ENCODE results near the gene ATP8A2.

ATP8A2 gene

DNA sequence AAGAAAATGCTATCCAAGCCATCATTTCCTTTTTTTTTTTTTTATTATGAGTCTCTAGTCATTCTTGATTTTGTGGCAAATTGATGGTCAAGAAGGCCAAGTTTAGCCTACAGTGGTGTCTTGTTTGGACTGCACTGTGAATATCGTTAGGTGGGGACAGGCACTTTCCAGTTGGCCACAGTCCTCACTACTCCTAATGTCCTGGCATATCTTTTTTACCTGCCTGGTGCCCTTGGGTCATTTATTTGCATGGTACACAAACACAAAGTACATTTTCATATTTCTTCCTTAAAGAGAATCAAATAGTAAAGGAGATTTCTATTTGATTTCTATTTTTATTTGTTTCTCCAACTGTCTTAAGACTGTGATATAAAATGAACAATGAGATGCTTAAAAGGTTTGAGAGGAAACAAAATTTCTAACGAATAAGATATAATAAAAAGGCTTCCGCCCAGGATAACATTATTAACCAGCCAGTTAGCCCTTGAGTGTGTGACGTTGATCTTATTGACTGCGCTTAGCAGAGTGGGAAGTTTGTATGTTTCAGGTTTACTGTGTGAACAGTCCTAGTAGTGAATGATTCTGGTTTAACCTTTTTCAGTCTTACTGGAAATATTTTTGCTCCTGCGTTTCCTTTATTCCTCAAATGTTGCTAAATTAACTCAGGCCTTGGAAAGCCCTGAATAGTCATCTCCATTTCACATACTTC lies 312.0 kb downstream of the ATP8A2 start:
- DNase-seq (ENCODE audit: low read depth in 2 of 2): no peak

DNA sequence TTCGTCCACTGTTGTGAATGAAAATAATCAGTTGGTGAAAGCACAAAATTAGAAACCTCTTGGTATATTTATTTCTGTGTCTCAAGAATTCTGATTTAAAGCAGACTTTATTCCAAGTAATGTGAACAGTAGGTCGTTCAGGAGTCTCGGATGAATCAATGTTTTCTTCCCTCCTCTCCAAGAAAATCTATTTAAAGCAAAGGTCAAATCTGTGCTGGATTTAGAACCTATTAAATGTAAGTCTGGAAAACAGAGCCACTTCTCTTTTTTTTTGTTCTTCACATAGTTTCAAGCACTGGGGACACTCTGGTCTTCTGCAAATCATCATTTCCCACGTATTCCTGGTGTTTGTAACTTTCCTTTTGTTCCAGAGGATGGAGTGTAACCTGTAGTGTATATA lies 312.7 kb downstream of the ATP8A2 start:
- no peak for DNase-seq (ENCODE audit: low read depth in 2 of 2)

DNA sequence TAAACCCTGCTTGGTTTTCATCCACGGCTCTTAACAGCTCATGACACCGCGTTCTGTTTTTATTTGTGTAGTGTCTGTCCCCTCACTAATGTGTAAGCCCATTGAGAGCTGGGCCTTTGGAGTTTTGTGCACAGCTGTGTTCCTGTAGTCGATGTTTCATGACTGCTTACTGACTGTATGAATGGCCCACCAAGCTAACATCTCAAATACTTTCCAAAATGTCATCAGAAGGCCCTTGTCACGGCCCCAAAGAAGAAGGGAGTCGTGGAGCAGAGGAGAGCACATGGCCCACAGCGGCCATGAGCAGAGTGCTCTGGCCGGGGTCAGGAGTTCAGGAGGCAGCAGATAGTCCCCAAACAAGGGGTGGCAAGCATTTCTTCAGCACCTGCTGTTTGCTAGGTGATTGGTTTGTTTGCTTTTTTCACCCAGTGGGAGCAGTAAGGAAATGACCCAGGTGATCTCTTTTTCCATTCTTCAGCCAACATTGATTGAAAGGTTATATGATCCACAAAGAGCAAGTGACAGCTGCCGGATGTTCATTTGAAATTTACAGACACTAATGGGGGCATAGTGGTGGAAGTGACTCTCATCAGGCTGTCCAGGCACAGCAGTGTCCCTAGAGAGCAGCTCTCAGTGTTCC lies 315.2 kb downstream of the ATP8A2 start:
- DNase-seq (ENCODE audit: low read depth in 2 of 2): no peak

DNA sequence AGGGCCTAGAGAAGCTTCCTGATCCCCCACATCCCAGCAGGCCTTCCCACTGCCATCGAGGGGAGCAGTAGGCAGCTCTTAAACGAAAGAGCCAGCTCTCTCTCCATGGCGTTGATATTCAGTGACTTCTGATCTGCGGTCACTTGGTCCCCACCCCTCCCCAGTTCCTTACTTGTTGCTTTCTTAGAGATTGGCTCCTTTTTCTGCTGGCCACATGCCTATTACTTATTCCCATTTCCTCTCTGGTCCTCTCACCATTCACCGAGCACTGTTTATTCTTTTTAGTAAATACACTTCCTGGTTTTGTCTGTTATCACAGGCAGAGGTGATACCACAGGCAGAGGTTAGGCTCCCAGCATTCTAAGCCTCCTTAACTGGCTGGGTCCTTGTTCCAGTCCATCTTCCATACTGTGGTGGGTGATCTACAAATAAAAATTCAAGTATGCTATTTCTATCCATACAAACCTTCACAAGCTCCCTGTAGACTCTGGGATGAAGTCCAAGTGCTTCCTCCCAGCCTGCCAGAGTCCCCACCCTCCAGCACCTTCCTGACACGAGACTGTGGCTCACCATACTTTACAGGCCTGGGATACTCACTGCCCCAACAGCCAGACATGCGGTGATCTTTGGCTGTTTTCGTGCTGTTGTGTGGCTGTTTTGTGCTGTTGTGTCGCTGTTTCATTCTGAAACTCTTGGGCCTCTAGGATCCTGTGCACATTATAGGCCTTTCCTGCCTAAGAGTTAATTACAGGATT lies 315.9 kb downstream of the ATP8A2 start:
- no peak for DNase-seq (ENCODE audit: low read depth in 2 of 2)

DNA sequence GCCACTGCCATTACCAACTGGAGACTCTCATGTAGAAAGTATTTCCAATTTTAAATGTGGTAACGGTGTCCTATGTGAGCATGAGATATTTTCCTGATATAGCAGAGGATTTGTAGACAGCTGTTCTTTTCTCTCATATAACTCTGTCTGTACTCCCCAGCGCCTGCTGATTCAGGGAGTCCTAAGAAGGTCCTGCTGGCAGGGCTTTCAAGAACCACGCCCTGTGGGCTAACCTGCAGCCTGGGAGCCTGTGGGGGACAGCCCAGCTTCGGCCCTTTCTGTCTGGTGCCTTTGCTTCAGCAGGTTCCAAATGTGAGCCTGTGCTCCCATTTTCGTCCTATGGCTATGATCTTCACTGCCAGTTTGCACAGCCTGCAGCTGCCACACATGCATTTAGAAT lies 316.8 kb downstream of the ATP8A2 start:
- DNase-seq (ENCODE audit: low read depth in 2 of 2): no peak

DNA sequence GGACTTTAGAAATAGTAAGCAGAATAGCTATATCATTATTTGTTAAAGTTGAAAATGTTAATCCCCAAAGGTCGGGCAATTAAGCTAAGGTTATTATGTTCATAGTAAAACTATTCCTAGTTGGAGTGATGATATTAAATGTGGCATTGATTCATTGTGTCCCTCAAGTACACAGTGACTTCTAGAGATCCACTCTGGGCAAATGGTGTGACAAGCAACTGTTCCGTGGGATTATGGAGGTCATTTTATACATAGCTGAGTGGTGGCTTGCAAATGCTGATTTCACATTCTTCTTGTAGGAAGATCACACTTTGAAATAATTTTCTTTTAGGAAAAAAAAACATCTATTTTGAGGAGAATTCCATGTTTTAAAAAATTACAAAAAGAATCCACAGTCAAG lies 317.8 kb downstream of the ATP8A2 start:
- no peak for DNase-seq (ENCODE audit: low read depth in 2 of 2)

DNA sequence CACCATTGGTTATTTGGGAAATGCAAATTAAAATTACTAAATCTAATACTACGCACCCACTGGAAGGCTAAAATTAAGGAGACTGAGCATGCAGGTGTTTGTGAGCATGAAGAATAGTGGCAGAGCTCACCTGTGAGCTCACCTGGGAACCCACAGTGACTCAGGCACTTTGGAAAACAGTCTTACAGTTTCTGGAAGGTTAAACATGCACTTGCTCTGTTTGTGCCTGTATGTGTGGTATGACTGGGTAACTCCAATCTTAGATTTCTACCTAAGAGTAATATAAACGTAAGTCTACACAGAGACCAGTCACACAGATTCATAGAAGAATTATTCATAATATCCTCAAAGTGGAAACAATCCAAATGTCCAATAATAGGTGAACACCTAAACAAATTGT lies 318.8 kb downstream of the ATP8A2 start:
- DNase-seq (ENCODE audit: low read depth in 2 of 2): no peak

DNA sequence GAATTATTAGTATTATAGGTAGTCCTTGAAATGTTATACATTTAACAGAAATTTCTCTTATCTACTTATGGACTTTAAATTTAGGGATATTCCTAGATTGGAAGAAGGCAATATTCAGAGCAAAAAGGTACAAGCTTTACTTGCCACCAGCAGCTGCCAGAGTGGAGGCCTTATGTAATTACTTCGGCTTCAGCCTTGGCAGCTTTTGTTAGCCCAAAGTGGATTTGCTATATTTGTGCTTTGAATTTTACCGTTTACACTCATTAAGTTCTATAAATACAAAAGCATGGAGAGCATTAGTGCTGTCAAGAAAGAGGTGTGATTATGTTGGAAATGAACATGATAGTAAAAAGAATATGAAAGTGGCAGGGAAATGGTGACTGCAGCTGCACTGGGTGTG lies 319.9 kb downstream of the ATP8A2 start:
- DNase-seq (ENCODE audit: low read depth in 2 of 2): no peak

DNA sequence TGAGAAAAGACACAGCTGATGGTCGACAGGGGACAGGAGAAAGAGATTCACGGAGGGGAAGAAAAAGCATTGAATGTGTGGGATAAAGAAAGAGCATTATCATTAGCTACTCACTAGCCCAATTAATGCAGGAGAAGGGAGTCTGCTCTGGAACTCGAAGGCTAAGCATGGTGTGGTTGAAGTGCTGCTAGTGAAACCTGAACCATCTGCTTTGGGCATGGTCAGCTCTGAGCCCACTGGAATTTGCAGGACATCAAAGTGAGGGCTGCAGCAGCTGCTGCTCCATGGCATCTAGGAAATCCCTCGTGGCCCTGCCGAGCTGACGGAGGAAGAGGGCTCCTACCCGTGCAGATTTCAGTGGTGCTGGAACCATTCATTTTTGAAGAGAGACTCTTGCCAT lies 320.3 kb downstream of the ATP8A2 start:
- no peak for DNase-seq (ENCODE audit: low read depth in 2 of 2)

DNA sequence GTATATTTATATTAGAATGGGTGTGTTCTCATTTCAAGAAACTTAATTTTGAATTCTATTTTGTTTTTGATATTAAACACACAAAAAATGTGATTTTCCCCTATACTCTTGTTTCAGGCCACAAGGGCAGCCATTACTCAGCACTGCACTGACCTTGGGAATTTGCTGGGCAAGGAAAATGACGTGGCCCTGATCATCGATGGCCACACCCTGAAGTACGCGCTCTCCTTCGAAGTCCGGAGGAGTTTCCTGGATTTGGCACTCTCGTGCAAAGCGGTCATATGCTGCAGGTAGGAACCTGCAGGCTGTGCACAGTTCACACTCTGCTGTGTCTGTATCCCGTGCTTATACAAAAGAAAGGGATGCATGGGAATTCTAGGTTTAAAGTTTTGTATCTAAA lies 327.3 kb downstream of the ATP8A2 start:
- no peak for DNase-seq (ENCODE audit: low read depth in 2 of 2)

DNA sequence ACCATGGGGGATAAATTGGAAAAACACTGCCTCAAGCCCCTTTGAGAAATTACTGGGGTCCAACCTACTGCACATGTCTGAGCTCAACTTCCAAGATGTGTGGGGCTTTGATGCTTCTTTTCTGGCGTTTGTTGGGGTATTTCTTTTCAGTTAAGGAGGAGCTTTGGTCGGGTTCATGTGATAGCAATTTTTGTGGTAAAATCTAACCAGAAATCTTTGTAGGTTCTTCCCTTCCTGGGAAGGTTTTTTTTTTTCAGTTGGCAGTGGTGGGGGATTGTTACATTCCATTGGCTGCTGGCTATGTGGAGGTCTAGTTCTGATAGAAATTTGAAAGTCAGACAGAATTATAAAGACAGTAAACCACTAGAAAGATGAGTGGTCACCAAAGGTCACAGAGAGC lies 327.8 kb downstream of the ATP8A2 start:
- DNase-seq (ENCODE audit: low read depth in 2 of 2): no peak

DNA sequence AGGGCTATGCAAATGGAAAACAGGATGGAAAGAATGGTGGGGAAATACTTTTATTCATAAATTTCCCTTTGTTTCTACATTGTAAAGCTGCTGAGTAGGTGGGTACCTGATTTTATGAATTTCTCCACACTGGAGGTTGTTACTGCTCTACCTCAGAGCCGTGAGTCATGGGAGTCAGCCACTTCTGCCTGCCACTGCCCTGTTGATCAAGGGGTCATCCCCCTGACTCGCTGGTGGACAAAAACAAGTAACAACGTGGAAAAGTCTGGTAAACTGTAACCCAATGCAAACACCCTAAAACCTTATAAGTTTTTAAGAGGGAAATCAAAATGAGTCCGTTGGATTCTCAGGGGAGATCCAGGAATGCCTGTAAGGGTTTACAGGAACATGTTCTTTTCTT lies 329.5 kb downstream of the ATP8A2 start:
- no peak for DNase-seq (ENCODE audit: low read depth in 2 of 2)

DNA sequence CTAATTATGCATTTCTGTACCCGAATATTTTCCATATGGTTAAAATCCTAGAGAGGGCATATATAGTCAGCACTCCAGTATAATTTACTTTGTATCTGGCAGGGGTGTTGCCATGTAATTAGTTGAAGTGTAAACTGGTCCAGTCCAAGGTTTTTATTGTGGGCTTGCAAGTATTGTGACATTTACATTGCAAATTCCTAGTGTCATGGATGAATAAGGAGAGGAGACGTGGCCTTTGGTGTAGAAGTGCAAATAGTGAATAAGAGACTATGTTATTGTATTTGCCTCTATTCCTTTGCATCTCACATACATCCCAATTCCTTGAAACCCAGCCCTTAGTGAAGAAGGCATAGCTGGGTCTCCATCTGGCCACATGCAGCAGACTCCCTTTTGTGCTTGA lies 330.6 kb downstream of the ATP8A2 start:
- no peak for DNase-seq (ENCODE audit: low read depth in 2 of 2)

DNA sequence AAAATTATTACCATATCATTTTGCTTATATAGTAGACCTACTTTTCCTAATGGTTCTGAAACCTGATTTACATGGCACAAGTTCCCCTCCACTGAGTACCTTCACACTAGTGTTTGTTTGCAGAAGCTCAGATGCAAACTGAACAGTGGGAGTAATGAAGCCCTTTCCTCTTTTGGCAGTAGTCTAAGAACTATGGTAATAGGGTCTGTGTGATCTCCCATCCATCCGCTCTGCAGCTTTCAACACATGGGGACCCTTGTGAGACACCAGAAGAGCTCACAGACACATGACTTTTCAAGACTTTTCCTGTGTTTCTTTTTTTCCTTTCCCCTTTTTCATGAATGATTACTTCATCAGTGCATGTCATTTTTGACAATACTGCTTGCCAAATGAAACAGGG lies 336.0 kb downstream of the ATP8A2 start:
- no peak for DNase-seq (ENCODE audit: low read depth in 2 of 2)

DNA sequence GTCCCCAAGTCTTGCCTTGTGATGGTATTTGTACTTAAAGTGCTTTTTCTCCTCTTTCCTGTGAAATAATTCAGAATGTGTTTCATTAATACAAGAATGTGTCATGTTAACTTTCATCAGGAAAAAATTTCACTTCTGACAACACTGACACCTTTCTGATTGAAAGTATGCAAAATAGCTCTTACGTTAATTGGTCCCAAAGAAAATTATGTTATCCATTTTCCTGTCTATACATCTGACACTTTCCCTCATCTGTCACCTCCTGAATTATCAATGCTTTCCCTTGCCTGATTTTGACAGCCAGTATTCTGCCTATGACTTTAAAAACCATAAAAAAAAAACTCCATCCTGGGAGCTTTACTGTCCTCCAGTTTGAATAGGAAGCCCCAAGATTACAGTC lies 336.5 kb downstream of the ATP8A2 start:
- DNase-seq (ENCODE audit: low read depth in 2 of 2): no peak

DNA sequence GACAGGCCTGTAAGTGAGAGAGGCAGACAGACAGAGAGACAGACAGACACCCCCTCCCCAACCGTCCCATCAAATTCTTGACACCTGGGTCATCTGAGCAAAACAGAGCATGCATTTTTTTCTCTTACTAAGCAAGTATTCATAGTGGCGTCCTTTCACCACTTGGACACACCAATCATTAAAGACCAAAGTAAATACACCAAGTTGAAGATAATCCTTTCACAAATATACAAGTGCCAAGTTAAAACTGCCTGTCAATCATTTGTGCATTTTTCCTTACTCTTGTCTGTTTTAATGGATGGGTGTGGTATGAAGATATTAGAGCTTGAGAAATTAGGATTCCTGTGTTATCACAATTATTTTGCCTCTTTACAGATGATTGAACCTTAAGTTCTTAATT lies 337.3 kb downstream of the ATP8A2 start:
- no peak for DNase-seq (ENCODE audit: low read depth in 2 of 2)

DNA sequence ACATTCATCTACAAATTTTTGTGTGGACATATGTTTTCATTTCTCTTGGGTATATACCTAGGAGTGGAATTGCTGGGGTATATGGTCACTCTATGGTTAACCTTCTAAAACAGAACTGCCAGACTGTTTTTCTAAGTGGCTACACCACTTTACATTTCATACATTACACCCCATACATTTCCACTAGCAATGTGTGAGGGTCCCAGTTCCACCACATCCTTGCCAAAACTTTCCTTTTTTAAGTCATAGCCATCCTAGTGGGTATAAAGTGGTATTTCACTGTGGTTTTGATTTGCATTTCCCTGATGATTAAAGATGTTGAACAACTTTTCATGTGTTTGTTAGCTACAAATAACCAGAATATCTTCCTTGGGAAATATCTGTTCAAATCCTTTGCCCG lies 344.0 kb downstream of the ATP8A2 start:
- DNase-seq (ENCODE audit: low read depth in 2 of 2): no peak

DNA sequence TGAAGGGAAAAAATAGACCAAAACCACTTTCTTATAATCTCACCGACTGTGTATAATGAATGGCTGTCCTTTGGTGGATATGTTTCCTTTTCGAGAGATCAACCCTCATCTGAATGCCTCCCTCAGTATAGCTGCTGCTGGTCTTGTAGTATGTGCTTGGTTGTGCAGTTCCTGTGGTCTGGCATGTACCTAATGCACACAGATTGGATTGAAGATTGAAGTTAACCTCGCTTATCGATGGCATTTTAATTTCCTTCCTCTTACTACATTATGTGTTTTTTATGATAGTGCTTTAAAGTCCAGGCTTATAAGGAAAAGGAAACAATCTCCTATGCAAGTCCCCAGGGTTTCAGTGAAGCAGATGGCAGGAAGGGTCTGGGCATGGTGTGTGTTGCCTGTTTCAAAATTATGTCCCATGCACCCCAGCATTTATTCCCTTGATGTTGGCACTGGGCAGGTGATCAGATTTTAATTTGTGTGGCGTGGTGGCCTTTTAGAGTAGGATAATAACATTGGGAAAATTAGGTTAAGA lies 346.0 kb downstream of the ATP8A2 start:
- DNase-seq (ENCODE audit: low read depth in 2 of 2): no peak

DNA sequence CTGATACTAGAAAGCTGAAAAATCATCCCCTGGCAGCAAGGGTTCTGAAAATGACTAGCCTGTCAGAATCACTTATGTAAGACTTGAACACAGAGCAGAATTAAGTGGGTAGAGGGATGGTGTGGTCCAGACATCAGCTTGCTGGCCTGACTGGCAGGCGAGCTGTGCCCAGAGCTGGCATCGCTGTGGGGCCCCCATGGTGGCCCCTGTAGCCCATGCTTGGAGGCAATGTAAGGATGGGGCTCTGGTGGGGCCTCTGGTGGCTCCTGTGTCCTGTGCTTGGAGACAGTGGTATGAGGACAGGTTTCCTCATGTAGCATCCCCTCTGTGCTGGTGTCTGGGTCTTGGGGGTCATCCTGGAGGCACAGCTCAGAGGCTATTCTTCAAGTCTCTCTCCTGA lies 347.9 kb downstream of the ATP8A2 start:
- no peak for DNase-seq (ENCODE audit: low read depth in 2 of 2)

DNA sequence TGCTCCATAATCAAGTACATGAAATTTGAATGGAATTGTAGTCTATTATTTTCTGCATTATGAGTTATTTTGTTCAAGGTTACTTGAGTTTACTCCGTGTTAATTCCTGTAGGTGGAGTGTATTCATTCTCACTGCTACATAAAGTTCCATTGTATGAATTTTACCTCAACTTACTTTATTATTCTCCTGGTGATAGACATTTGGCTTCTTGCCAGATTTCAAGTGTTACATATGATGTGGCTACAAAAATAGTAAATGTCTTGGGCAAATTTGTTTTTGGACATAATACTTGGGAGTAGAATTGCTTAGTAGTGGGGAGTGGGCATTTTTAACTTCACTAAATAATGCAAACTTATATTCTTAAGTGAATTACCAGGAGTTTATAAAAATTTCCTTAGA lies 351.1 kb downstream of the ATP8A2 start:
- DNase-seq (ENCODE audit: low read depth in 2 of 2): no peak

DNA sequence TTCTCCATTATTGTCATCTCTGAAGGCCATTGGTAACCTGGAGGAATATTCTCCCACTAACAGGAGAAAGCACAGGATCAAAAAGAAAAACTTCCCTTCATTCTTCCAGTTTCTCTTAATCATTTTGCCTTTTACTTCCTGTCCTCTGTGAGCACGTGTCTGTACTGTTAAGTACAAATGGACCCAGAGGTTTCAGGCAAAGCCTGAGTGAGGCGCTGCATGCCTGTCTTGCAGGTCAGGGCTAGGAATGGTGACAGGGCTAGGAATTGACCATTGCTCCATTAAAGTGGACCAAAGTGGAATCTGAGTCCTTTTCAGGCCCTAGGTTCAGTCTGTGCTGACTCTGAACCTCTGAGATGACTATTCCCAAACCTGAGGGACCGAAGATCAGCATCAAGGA lies 353.3 kb downstream of the ATP8A2 start:
- DNase-seq (ENCODE audit: low read depth in 2 of 2): no peak

DNA sequence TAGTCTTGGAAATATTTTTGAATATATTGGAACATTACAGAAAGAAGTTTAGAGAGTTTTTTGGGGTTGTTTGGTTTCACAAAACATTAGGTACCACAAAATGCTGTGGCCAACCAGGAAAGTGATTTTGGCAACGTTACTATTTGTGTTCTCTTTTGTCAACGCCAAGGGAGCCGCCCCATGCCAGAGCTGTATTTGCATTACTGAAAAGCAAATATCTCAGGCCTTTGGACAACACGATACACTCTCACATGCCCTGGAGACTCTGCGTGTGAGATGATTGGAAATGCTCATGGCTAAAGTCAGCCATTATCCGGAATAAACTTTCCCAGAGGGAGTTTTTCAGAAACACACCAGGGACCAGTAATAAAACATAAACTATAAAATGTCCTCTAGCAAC lies 355.5 kb downstream of the ATP8A2 start:
- no peak for DNase-seq (ENCODE audit: low read depth in 2 of 2)

DNA sequence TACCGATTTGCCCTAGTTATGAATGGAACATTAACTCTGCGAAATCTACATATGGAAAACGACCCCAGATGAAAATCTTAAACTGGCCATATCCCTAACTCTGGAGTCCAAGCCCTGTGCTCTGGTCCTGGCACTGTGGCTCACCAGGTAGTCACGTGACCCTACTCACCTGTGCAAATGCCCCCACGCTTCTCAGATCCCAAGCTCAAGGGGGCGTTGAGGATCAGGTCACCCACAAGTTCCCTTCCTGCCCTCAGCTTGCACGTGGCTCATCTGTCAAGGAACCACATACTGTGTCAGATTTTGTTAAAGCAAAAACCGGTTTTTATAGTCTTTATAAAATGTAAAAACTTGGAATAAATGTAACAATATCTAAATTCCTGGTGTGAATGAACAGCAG lies 356.0 kb downstream of the ATP8A2 start:
- DNase-seq (ENCODE audit: low read depth in 2 of 2): no peak
